IMR-90 (cell line): Measurements from ENCODE around the gene EPB41L5. TPM values are rescaled to one million over a fixed set of nuclear protein-coding genes. Genes with fewer than 3 reads are reported as not detected.

Source experiments
- ATAC-seq: fragments of 200-7000 bp; cut with Tn5 transposase; 2 replicates; pipeline ENCODE4 v1.9.1; 2020; ENCODE audit warnings: low read depth, mild to moderate bottlenecking, moderate library complexity
- BruUV-seq: library from RNA; stranded (reverse); fragments of 400-500 nt; replicated peaks from 2 replicates; lab custom pipeline; 2021; lab: Mats Ljungman, UMichigan
- CTCF ChIA-PET: fragments of 300-600 bp; formaldehyde crosslinking; extraction: SDS; loops from one replicate; lab custom pipeline; 2021; ENCODE audit warnings: antibody characterized with exemption; lab: Yijun Ruan, JAX
- POLR2A ChIA-PET: fragments of 300-600 bp; sonication (Branson Sonifier 250); formaldehyde crosslinking; loops from one replicate; lab custom pipeline; 2022; ENCODE audit warnings: antibody characterized with exemption; ENCODE audit not compliant: unreplicated experiment; lab: Charles Lee
- DNase-seq: peaks from one replicate; pipeline ENCODE4 v3.0.0; 2013
- H2AFZ ChIP-seq: replicated peaks from 2 replicates; pipeline ENCODE3; 2013; ENCODE audit warnings: low read length, mild to moderate bottlenecking; ENCODE audit not compliant: poor library complexity
- H2AK5ac ChIP-seq: 2 replicates; pipeline ENCODE4 v1.6.1; 2013; ENCODE audit warnings: low read depth, low read length, inconsistent platforms
- H2AK9ac ChIP-seq: replicated peaks from 2 replicates; pipeline ENCODE3; 2013; ENCODE audit warnings: mild to moderate bottlenecking, low read depth, low read length, moderate library complexity; ENCODE audit not compliant: poor library complexity
- H2BK120ac ChIP-seq: 2 replicates; pipeline ENCODE4 v1.6.1; 2013; ENCODE audit warnings: low read depth, low read length, inconsistent platforms
- H2BK15ac ChIP-seq: 3 replicates; pipeline ENCODE4 v1.6.1; 2013; ENCODE audit warnings: low read depth, low read length, inconsistent platforms
- H2BK20ac ChIP-seq: 2 replicates; pipeline ENCODE4 v1.6.1; 2013; ENCODE audit warnings: low read depth, mild to moderate bottlenecking, inconsistent platforms, low read length, moderate library complexity
- H2BK5ac ChIP-seq: 2 replicates; pipeline ENCODE4 v1.6.1; 2013; ENCODE audit warnings: mild to moderate bottlenecking, low read depth, low read length, inconsistent platforms; ENCODE audit not compliant: poor library complexity, severe bottlenecking
- H3K14ac ChIP-seq: replicated peaks from 2 replicates; pipeline ENCODE4 v1.6.1; 2013; ENCODE audit warnings: low read depth, low read length, inconsistent platforms
- H3K18ac ChIP-seq: 2 replicates; pipeline ENCODE4 v1.6.1; 2013; ENCODE audit warnings: low read depth, low read length, control low read depth
- H3K23ac ChIP-seq: 2 replicates; pipeline ENCODE4 v1.6.1; 2013; ENCODE audit warnings: low read depth, low read length, inconsistent platforms
- H3K27ac ChIP-seq: 2 replicates; pipeline ENCODE4 v1.5.1; 2013; ENCODE audit warnings: mild to moderate bottlenecking, control low read depth, low read length; ENCODE audit not compliant: insufficient read depth
- H3K27me3 ChIP-seq: 2 replicates; pipeline ENCODE4 v1.6.1; 2013; ENCODE audit warnings: low read length; ENCODE audit not compliant: control insufficient read depth, insufficient read depth
- H3K36me3 ChIP-seq: 2 replicates; pipeline ENCODE4 v1.6.1; 2013; ENCODE audit warnings: low read length, mixed read lengths; ENCODE audit not compliant: control insufficient read depth, insufficient read depth
- H3K4ac ChIP-seq: 2 replicates; pipeline ENCODE4 v1.6.1; 2013; ENCODE audit warnings: low read depth, low read length, inconsistent platforms
- H3K4me1 ChIP-seq: 2 replicates; pipeline ENCODE4 v1.6.1; 2013; ENCODE audit warnings: low read length, mixed read lengths; ENCODE audit not compliant: control insufficient read depth, insufficient read depth
- H3K4me2 ChIP-seq: 2 replicates; pipeline ENCODE4 v1.6.1; 2013; ENCODE audit warnings: low read depth, mild to moderate bottlenecking, control low read depth, low read length, moderate library complexity
- H3K4me3 ChIP-seq: 2 replicates; pipeline ENCODE4 v1.5.1; 2013; ENCODE audit warnings: low read depth, mild to moderate bottlenecking, control low read depth, low read length, moderate library complexity; ENCODE audit not compliant: insufficient read depth
- H3K56ac ChIP-seq: 2 replicates; pipeline ENCODE4 v1.6.1; 2013; ENCODE audit warnings: low read length, inconsistent platforms; ENCODE audit not compliant: insufficient read depth; ENCODE audit errors: extremely low read depth
- H3K79me1 ChIP-seq, 2 experiments: 2 replicates each; pipeline ENCODE4 v1.6.1; 2013; ENCODE audit warnings: low read length in 2 of 2, inconsistent platforms in 1 of 2, low read depth in 1 of 2
- H3K9ac ChIP-seq: 2 replicates; pipeline ENCODE4 v1.6.1; 2013; ENCODE audit warnings: low read depth, low read length, control low read depth
- H3K9me1 ChIP-seq: 2 replicates; pipeline ENCODE4 v1.6.1; 2013; ENCODE audit warnings: low read length, inconsistent platforms; ENCODE audit not compliant: insufficient read depth
- H3K9me3 ChIP-seq: 2 replicates; pipeline ENCODE4 v1.6.1; 2013; ENCODE audit warnings: low read length; ENCODE audit not compliant: control insufficient read depth, insufficient read depth
- H4K20me1 ChIP-seq: 2 replicates; pipeline ENCODE4 v1.6.1; 2013; ENCODE audit warnings: low read length, inconsistent platforms; ENCODE audit not compliant: insufficient read depth
- H4K5ac ChIP-seq: 2 replicates; pipeline ENCODE4 v1.6.1; 2013; ENCODE audit warnings: mild to moderate bottlenecking, low read depth, low read length, control low read depth
- H4K8ac ChIP-seq, 2 experiments: 2 replicates each; pipeline ENCODE4 v1.6.1; 2013; ENCODE audit warnings: low read depth in 2 of 2, low read length in 2 of 2, control low read depth in 1 of 2, inconsistent platforms in 1 of 2
- H4K91ac ChIP-seq: 2 replicates; pipeline ENCODE4 v1.6.1; 2013; ENCODE audit warnings: low read depth, low read length, inconsistent platforms; ENCODE audit not compliant: insufficient read depth
- BHLHE40 ChIP-seq: fragments of 150-350 bp; IDR thresholded peaks from 2 replicates; pipeline ENCODE4 v1.6.1; 2016; ENCODE audit warnings: mild to moderate bottlenecking, low read depth, low read length
- CEBPB ChIP-seq: IDR thresholded peaks from 2 replicates; pipeline ENCODE4 v1.6.1; 2012; ENCODE audit warnings: low read depth, low read length, improper control_type of control experiment
- CHD1 ChIP-seq: IDR thresholded peaks from 2 replicates; pipeline ENCODE4 v1.6.1; 2012; ENCODE audit warnings: low read depth, low read length, improper control_type of control experiment
- CTCF ChIP-seq: conservative IDR thresholded peaks from 2 replicates; pipeline ENCODE4 v1.5.1; 2012; ENCODE audit warnings: mild to moderate bottlenecking, low read depth, low read length, improper control_type of control experiment
- ELK1 ChIP-seq: fragments of 150-350 bp; IDR thresholded peaks from 2 replicates; pipeline ENCODE4 v1.6.1; 2016; ENCODE audit warnings: low read depth, mild to moderate bottlenecking, low read length, moderate library complexity, borderline replicate concordance
- FOS ChIP-seq: fragments of 150-350 bp; IDR thresholded peaks from 2 replicates; pipeline ENCODE4 v1.6.1; 2016; ENCODE audit warnings: low read depth, low read length
- MAFK ChIP-seq: IDR thresholded peaks from 2 replicates; pipeline ENCODE4 v1.6.1; 2012; ENCODE audit warnings: low read depth, low read length, improper control_type of control experiment
- MAZ ChIP-seq: IDR thresholded peaks from 2 replicates; pipeline ENCODE4 v1.6.1; 2012; ENCODE audit warnings: low read depth, mild to moderate bottlenecking, low read length, improper control_type of control experiment, moderate library complexity, borderline replicate concordance
- NFE2L2 ChIP-seq: fragments of 150-350 bp; IDR thresholded peaks from 2 replicates; pipeline ENCODE4 v1.6.1; 2016; ENCODE audit warnings: low read depth, mild to moderate bottlenecking, low read length
- RAD21 ChIP-seq: IDR thresholded peaks from 2 replicates; pipeline ENCODE4 v1.6.1; 2012; ENCODE audit warnings: low read length, improper control_type of control experiment
- RCOR1 ChIP-seq: IDR thresholded peaks from 2 replicates; pipeline ENCODE4 v1.6.1; 2012; ENCODE audit warnings: mild to moderate bottlenecking, low read length, improper control_type of control experiment; ENCODE audit not compliant: insufficient replicate concordance
- RFX5 ChIP-seq: IDR thresholded peaks from 2 replicates; pipeline ENCODE4 v1.8.0; 2012; ENCODE audit warnings: low read depth, mild to moderate bottlenecking, low read length, moderate library complexity
- SMC3 ChIP-seq: fragments of 150-350 bp; IDR thresholded peaks from 2 replicates; pipeline ENCODE4 v1.6.1; 2016; ENCODE audit warnings: low read depth, mild to moderate bottlenecking, antibody characterized with exemption, low read length, moderate library complexity
- USF2 ChIP-seq: fragments of 150-350 bp; IDR thresholded peaks from 2 replicates; pipeline ENCODE4 v1.6.1; 2017; ENCODE audit warnings: mild to moderate bottlenecking, antibody characterized with exemption, low read length, low read depth
- WGBS, 2 experiments: methylation state at CpG; one replicate each; pipeline versions ENCODE4 v1.1.5 to v1.1.7; 2013; ENCODE audit warnings: missing lambda C conversion rate in 2 of 2; ENCODE audit not compliant: insufficient read length in 1 of 2; ENCODE audit errors: extremely low coverage in 2 of 2; 5-methylcytosine and 5-hydroxymethylcytosine counted together
- dilution Hi-C: fragments of 300-500 bp; cut with HindIII; formaldehyde crosslinking; loops from one replicate; pipeline ENCODE4 v1.14.3; 2018; ENCODE audit warnings: low sequenced_read_pairs; ENCODE audit not compliant: unreplicated experiment
- in situ Hi-C: fragments of 300-500 bp; cut with MboI; formaldehyde crosslinking; loops from 3 replicates; pipeline ENCODE4 v1.14.3; 2019; ENCODE audit warnings: low sequenced_read_pairs, inconsistent platforms, mixed read lengths
- intact Hi-C: fragments of 100-400 bp; cut with micrococcal nuclease; formaldehyde crosslinking; loops from 2 replicates; pipeline ENCODE4 v1.10.0; 2022
- polyA plus RNA-seq, 3 experiments: library from polyadenylated mRNA; depleted of rRNA; stranded (reverse); fragments of >200 nt; gene quantifications; 2 replicates each; pipeline ENCODE4 v1.2.3, GENCODE V29; 2012; ENCODE audit warnings: low replicate concordance in 1 of 3
- total RNA-seq: library from RNA; depleted of rRNA; stranded (reverse); fragments of >200 nt; gene quantifications from 2 replicates; pipeline ENCODE4 v1.2.3, GENCODE V29; 2012

Gene EPB41L5
- total and polyA plus RNA-seq, 2 of the 4 experiments (the other 2 are of a cell fraction): 5.1 to 10.6 TPM

GRCh38 chr2:120224735-120225548, 212.1 kb downstream of the EPB41L5 start:
- dilution Hi-C loops: no loop called here
- ChIA-PET CTCF (interaction anchor here (0.6 kb wide), 1 partner anchor 1043 kb away, joined by 3 read pairs; no protein-coding TSS in a partner anchor), POLR2A (no interaction called here)
- Histone ChIP-seq H2AK9ac (no peak overlapping the region), H3K4ac (0 out of 2 replicates have a peak overlapping the region, but pooled peaks have one; percentile 20), H3K27me3 (peaks cover 4% of the 10 kb centered on the region; the same call in 1 of the 2 replicates), H3K4me3 (no peak overlapping the region), H3K56ac (no peak overlapping the region), H2BK20ac (no peak overlapping the region), H2BK120ac (no peak overlapping the region), H3K36me3 (peaks cover 5% of the 10 kb centered on the region; the same call in 1 of the 2 replicates), H2BK15ac (no peak overlapping the region), H2AK5ac (no peak overlapping the region), H4K20me1 (no peaks in the 10 kb centered on the region; the same call in 1 of the 2 replicates), H4K91ac (no peak overlapping the region), H3K4me2 (no peak overlapping the region), H3K79me1 (peaks cover 15 to 21% of the 10 kb centered on the region in 2 experiments), H3K9me3 (peaks cover 7% of the 10 kb centered on the region), H3K23ac (peak overlapping the region; percentile 29; the same call in 1 of the 2 replicates), H4K5ac (no peak overlapping the region), H3K14ac (no peak overlapping the region), H2AFZ (no peak overlapping the region), H3K18ac (no peak overlapping the region), H3K27ac (no peak overlapping the region), H3K9me1 (peaks cover 8% of the 10 kb centered on the region; the same call in 1 of the 2 replicates), H4K8ac (no peak overlapping the region), H2BK5ac (no peak overlapping the region), H3K9ac (no peak overlapping the region), H3K4me1 (peaks cover 14% of the 10 kb centered on the region)
- intact Hi-C loops: no loop called here
- BruUV-seq: no TSS peak
- no peak for TF ChIP-seq RFX5
- no peak for TF ChIP-seq MAZ
- TF ChIP-seq RAD21: no peak
- no peak for TF ChIP-seq MAFK
- TF ChIP-seq NFE2L2: no peak
- TF ChIP-seq RCOR1: no peak
- no peak for TF ChIP-seq SMC3
- TF ChIP-seq FOS: no peak
- no peak for TF ChIP-seq USF2
- no peak for TF ChIP-seq BHLHE40
- no peak for TF ChIP-seq CHD1
- no peak for TF ChIP-seq ELK1
- no peak for TF ChIP-seq CTCF
- no peak for TF ChIP-seq CEBPB
- 93% methylated on average over 5 of the region's 9 CpGs; no CpG with 5 or more reads in 1 of the 2 experiments for WGBS, 2 experiments
- DNase-seq (no peak), ATAC-seq (no peak)
- in situ Hi-C loops: loop anchor here (25.0 kb wide), 1 partner anchor 988 kb away; no protein-coding TSS in a partner anchor
